Measurements from ENCODE around the gene EXOC4.

EXOC4 gene

GRCh38 chr7:134021836-134022235 lies 769.0 kb downstream of the EXOC4 start:
- Histone ChIP-seq H3K9me2 (replicated peaks; ENCODE audit: low read depth, low read length) (no peaks in the 10 kb centered on the region), H3K27me3 (ENCODE audit: insufficient read depth, low read length, poor library complexity, severe bottlenecking) (no peaks in the 10 kb centered on the region), H3K9me3 (ENCODE audit: insufficient read depth, low read depth, low read length) (no peaks in the 10 kb centered on the region), H3K4me1 (ENCODE audit: insufficient read depth, low read length, poor library complexity, severe bottlenecking) (peaks cover 7% of the 10 kb centered on the region), H3K4me2 (ENCODE audit: low read depth, low read length, poor library complexity, severe bottlenecking) (no peak overlapping the region), H3F3A (ENCODE audit: low read depth) (no peaks in the 10 kb centered on the region), H2AFZ (ENCODE audit: low read length) (no peak overlapping the region), H4K20me1 (ENCODE audit: insufficient read depth, low read length, poor library complexity, severe bottlenecking) (no peaks in the 10 kb centered on the region), H3K36me3 (ENCODE audit: insufficient read depth, low read length) (no peaks in the 10 kb centered on the region), H3K79me2 (ENCODE audit: insufficient read depth, low read length) (no peaks in the 10 kb centered on the region), H3K4me3 (ENCODE audit: low read length, poor library complexity, severe bottlenecking) (no peak overlapping the region), H3K9ac (ENCODE audit: low read depth, low read length, poor library complexity, severe bottlenecking) (no peak overlapping the region)
- TF ChIP-seq, protein P1, sequence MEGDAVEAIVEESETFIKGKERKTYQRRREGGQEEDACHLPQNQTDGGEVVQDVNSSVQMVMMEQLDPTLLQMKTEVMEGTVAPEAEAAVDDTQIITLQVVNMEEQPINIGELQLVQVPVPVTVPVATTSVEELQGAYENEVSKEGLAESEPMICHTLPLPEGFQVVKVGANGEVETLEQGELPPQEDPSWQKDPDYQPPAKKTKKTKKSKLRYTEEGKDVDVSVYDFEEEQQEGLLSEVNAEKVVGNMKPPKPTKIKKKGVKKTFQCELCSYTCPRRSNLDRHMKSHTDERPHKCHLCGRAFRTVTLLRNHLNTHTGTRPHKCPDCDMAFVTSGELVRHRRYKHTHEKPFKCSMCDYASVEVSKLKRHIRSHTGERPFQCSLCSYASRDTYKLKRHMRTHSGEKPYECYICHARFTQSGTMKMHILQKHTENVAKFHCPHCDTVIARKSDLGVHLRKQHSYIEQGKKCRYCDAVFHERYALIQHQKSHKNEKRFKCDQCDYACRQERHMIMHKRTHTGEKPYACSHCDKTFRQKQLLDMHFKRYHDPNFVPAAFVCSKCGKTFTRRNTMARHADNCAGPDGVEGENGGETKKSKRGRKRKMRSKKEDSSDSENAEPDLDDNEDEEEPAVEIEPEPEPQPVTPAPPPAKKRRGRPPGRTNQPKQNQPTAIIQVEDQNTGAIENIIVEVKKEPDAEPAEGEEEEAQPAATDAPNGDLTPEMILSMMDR (conservative IDR thresholded peaks at IDR 0.05; ENCODE audit: low read length): no peak
- no peak for TF ChIP-seq EZH2phosphoT487 (IDR thresholded peaks at IDR 0.05; ENCODE audit: borderline replicate concordance)

DNA sequence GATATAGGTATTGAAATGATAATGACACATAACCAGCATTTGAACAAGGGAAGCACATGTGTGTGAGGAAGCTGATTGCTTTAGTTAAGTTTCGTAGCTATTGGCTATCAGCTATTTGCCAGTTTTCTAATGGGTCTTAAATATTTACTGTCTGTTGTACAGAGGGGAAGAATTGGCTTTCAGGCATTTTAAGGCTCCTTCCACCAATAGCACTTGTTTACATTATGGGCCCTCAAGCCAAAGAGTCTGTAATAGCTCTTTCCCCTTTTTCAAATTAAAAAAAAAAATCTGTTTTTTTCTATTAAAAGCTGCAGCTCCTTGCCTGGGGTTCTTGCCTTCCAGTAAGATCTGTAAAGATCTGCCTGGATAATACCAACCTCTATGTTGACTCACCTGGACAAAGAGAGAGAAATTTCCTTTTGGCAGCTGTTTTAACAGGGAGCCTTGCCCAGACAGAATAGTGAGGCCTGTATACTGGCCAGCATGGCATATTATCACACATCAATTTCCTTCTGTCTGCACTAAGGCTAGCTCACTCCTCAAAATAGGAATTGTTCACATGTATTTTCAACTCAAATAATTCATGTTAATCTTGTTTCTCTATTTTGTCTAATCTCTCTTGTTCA lies 769.5 kb downstream of the EXOC4 start:
- H2AFZ ChIP-seq (ENCODE audit: low read length): no peak overlapping the region
- H3K9me2 ChIP-seq (replicated peaks; ENCODE audit: low read depth, low read length): no peaks in the 10 kb centered on the region
- no peak overlapping the region for H3K4me2 ChIP-seq (ENCODE audit: low read depth, low read length, poor library complexity, severe bottlenecking)
- H3K79me2 ChIP-seq (ENCODE audit: insufficient read depth, low read length): no peaks in the 10 kb centered on the region
- no peak overlapping the region for H3K4me3 ChIP-seq (ENCODE audit: low read length, poor library complexity, severe bottlenecking)
- H3K27me3 ChIP-seq (ENCODE audit: insufficient read depth, low read length, poor library complexity, severe bottlenecking): no peaks in the 10 kb centered on the region
- no peaks in the 10 kb centered on the region for H3K36me3 ChIP-seq (ENCODE audit: insufficient read depth, low read length)
- peaks cover 7% of the 10 kb centered on the region for H3K4me1 ChIP-seq (ENCODE audit: insufficient read depth, low read length, poor library complexity, severe bottlenecking)
- H3F3A ChIP-seq (ENCODE audit: low read depth): no peaks in the 10 kb centered on the region
- no peaks in the 10 kb centered on the region for H3K9me3 ChIP-seq (ENCODE audit: insufficient read depth, low read depth, low read length)
- TF ChIP-seq, protein P1 (conservative IDR thresholded peaks at IDR 0.05; ENCODE audit: low read length): no peak
- no peak for TF ChIP-seq EZH2phosphoT487 (IDR thresholded peaks at IDR 0.05; ENCODE audit: borderline replicate concordance)
- H3K9ac ChIP-seq (ENCODE audit: low read depth, low read length, poor library complexity, severe bottlenecking): no peak overlapping the region
- no peaks in the 10 kb centered on the region for H4K20me1 ChIP-seq (ENCODE audit: insufficient read depth, low read length, poor library complexity, severe bottlenecking)

- Histone ChIP-seq H3K27me3 (ENCODE audit: insufficient read depth, low read length, poor library complexity, severe bottlenecking) (no peaks in the 10 kb centered on the region), H3K4me2 (ENCODE audit: low read depth, low read length, poor library complexity, severe bottlenecking) (no peak overlapping the region), H3K9me3 (ENCODE audit: insufficient read depth, low read depth, low read length) (no peaks in the 10 kb centered on the region), H3K4me3 (ENCODE audit: low read length, poor library complexity, severe bottlenecking) (no peak overlapping the region), H2AFZ (ENCODE audit: low read length) (no peak overlapping the region), H3K36me3 (ENCODE audit: insufficient read depth, low read length) (no peaks in the 10 kb centered on the region), H3K79me2 (ENCODE audit: insufficient read depth, low read length) (no peaks in the 10 kb centered on the region), H3K4me1 (ENCODE audit: insufficient read depth, low read length, poor library complexity, severe bottlenecking) (no peaks in the 10 kb centered on the region), H3K9me2 (replicated peaks; ENCODE audit: low read depth, low read length) (no peaks in the 10 kb centered on the region), H4K20me1 (ENCODE audit: insufficient read depth, low read length, poor library complexity, severe bottlenecking) (no peaks in the 10 kb centered on the region), H3K9ac (ENCODE audit: low read depth, low read length, poor library complexity, severe bottlenecking) (no peak overlapping the region), H3F3A (ENCODE audit: low read depth) (no peaks in the 10 kb centered on the region)
- TF ChIP-seq EZH2phosphoT487 (IDR thresholded peaks at IDR 0.05; ENCODE audit: borderline replicate concordance): no peak
- TF ChIP-seq, protein P1 (conservative IDR thresholded peaks at IDR 0.05; ENCODE audit: low read length): no peak
Observed at GRCh38 chr7:134024739-134025138, 771.9 kb downstream of the EXOC4 start.
